Measurements from ENCODE around the gene CYBA. TPM values are rescaled to one million over a fixed set of nuclear protein-coding genes. Genes with fewer than 3 reads are reported as not detected.

CYBA gene
- total and polyA plus RNA-seq, 5 donors, result 53.9 to 101 (median 73.2) TPM

GRCh38 chr16:88626646-88627045 is 24.2 kb downstream of the CYBA start:
- DNase-seq, result no peak
- no peak for ATAC-seq
- H3K4me3 ChIP-seq (ENCODE audit: low read length), result no peak overlapping the region
- peaks cover 2% of the 10 kb centered on the region for H3K4me1 ChIP-seq (ENCODE audit: control insufficient read depth, insufficient read depth, low read length)
- WGBS, result 93% methylated on average over 9 of the region's 9 CpGs
- H3K27ac ChIP-seq (ENCODE audit: low read length), result no peak overlapping the region
- intact Hi-C loops (cut with DNase I), result no loop called here
- H3K27me3 ChIP-seq (ENCODE audit: control insufficient read depth, insufficient read depth), result no peaks in the 10 kb centered on the region
- H3K9me3 ChIP-seq (ENCODE audit: control insufficient read depth, low read length), result no peaks in the 10 kb centered on the region

- H3K27me3 ChIP-seq (ENCODE audit: control insufficient read depth, insufficient read depth), result no peaks in the 10 kb centered on the region
- ATAC-seq (no peak), DNase-seq (no peak)
- WGBS, result 85% methylated on average over 17 of the region's 17 CpGs
- intact Hi-C loops (cut with DNase I), result no loop called here
- no peaks in the 10 kb centered on the region for H3K9me3 ChIP-seq (ENCODE audit: control insufficient read depth, low read length)
- H3K27ac ChIP-seq (ENCODE audit: low read length), result no peak overlapping the region
- H3K4me3 ChIP-seq (ENCODE audit: low read length), result no peak overlapping the region
- H3K4me1 ChIP-seq (ENCODE audit: control insufficient read depth, insufficient read depth, low read length), result peaks cover 2% of the 10 kb centered on the region
These were observed 25.8 kb downstream of the CYBA start for GRCh38 chr16:88624977-88625576.

- ATAC-seq (no peak), DNase-seq (no peak)
- Histone ChIP-seq H3K27ac (ENCODE audit: low read length) (no peak overlapping the region), H3K4me3 (ENCODE audit: low read length) (no peak overlapping the region), H3K4me1 (ENCODE audit: control insufficient read depth, insufficient read depth, low read length) (peaks cover 4% of the 10 kb centered on the region), H3K9me3 (ENCODE audit: control insufficient read depth, low read length) (no peaks in the 10 kb centered on the region), H3K27me3 (ENCODE audit: control insufficient read depth, insufficient read depth) (no peaks in the 10 kb centered on the region)
- intact Hi-C loops (cut with DNase I), result no loop called here
- 94% methylated on average over 18 of the region's 18 CpGs for WGBS
These were observed 26.4 kb downstream of the CYBA start for GRCh38 chr16:88624481-88624880.

- no peak overlapping the region for H3K27ac ChIP-seq (ENCODE audit: low read length)
- peak in 1 of 3 donors; percentile 38 for DNase-seq
- 95% methylated on average over 13 of the region's 13 CpGs for WGBS
- H3K4me1 ChIP-seq (ENCODE audit: control insufficient read depth, insufficient read depth, low read length), result peaks cover 5% of the 10 kb centered on the region
- intact Hi-C loops (cut with DNase I), result no loop called here
- H3K27me3 ChIP-seq (ENCODE audit: control insufficient read depth, insufficient read depth), result no peaks in the 10 kb centered on the region
- no peak for ATAC-seq
- H3K9me3 ChIP-seq (ENCODE audit: control insufficient read depth, low read length), result no peaks in the 10 kb centered on the region
- no peak overlapping the region for H3K4me3 ChIP-seq (ENCODE audit: low read length)
These were observed 27.0 kb downstream of the CYBA start for GRCh38 chr16:88623858-88624257.

GRCh38 chr16:88622866-88623265 is 28.0 kb downstream of the CYBA start:
- intact Hi-C loops (cut with DNase I), result no loop called here
- DNase-seq (no peak), ATAC-seq (no peak)
- H3K9me3 ChIP-seq (ENCODE audit: control insufficient read depth, low read length), result no peaks in the 10 kb centered on the region
- H3K4me3 ChIP-seq (ENCODE audit: low read length), result no peak overlapping the region
- H3K27me3 ChIP-seq (ENCODE audit: control insufficient read depth, insufficient read depth), result no peaks in the 10 kb centered on the region
- WGBS, result 96% methylated on average over 29 of the region's 29 CpGs
- H3K4me1 ChIP-seq (ENCODE audit: control insufficient read depth, insufficient read depth, low read length), result peaks cover 6% of the 10 kb centered on the region
- no peak overlapping the region for H3K27ac ChIP-seq (ENCODE audit: low read length)

GRCh38 chr16:88622125-88622524 is 28.7 kb downstream of the CYBA start:
- peaks cover 6% of the 10 kb centered on the region for H3K4me1 ChIP-seq (ENCODE audit: control insufficient read depth, insufficient read depth, low read length)
- no peak for ATAC-seq
- 90% methylated on average over 19 of the region's 19 CpGs for WGBS
- no peaks in the 10 kb centered on the region for H3K9me3 ChIP-seq (ENCODE audit: control insufficient read depth, low read length)
- no peaks in the 10 kb centered on the region for H3K27me3 ChIP-seq (ENCODE audit: control insufficient read depth, insufficient read depth)
- peak in 1 of 3 donors; percentile 45 for DNase-seq
- H3K27ac ChIP-seq (ENCODE audit: low read length), result no peak overlapping the region
- no peak overlapping the region for H3K4me3 ChIP-seq (ENCODE audit: low read length)
- intact Hi-C loops (cut with DNase I), result no loop called here

- Histone ChIP-seq H3K4me3 (ENCODE audit: low read length) (no peak overlapping the region), H3K27ac (ENCODE audit: low read length) (no peak overlapping the region), H3K9me3 (ENCODE audit: control insufficient read depth, low read length) (no peaks in the 10 kb centered on the region), H3K27me3 (ENCODE audit: control insufficient read depth, insufficient read depth) (no peaks in the 10 kb centered on the region), H3K4me1 (ENCODE audit: control insufficient read depth, insufficient read depth, low read length) (peaks cover 10% of the 10 kb centered on the region)
- DNase-seq (no peak), ATAC-seq (no peak)
- intact Hi-C loops (cut with DNase I), result no loop called here
- 90% methylated on average over 14 of the region's 14 CpGs for WGBS
These were observed 30.7 kb downstream of the CYBA start for GRCh38 chr16:88619859-88620815.

- peaks cover 10% of the 10 kb centered on the region for H3K4me1 ChIP-seq (ENCODE audit: control insufficient read depth, insufficient read depth, low read length)
- H3K4me3 ChIP-seq (ENCODE audit: low read length), result no peak overlapping the region
- intact Hi-C loops (cut with DNase I), result no loop called here
- no peaks in the 10 kb centered on the region for H3K9me3 ChIP-seq (ENCODE audit: control insufficient read depth, low read length)
- DNase-seq, result peak in 1 of 3 donors; percentile 29
- H3K27me3 ChIP-seq (ENCODE audit: control insufficient read depth, insufficient read depth), result no peaks in the 10 kb centered on the region
- H3K27ac ChIP-seq (ENCODE audit: low read length), result peak overlapping the region; percentile 16
- 76% methylated on average over 19 of the region's 19 CpGs for WGBS
- no peak for ATAC-seq
These were observed 31.7 kb downstream of the CYBA start for GRCh38 chr16:88618956-88619667.

GRCh38 chr16:88618182-88618955 is 32.5 kb downstream of the CYBA start:
- Histone ChIP-seq H3K27me3 (ENCODE audit: control insufficient read depth, insufficient read depth) (no peaks in the 10 kb centered on the region), H3K4me1 (ENCODE audit: control insufficient read depth, insufficient read depth, low read length) (peaks cover 10% of the 10 kb centered on the region), H3K4me3 (ENCODE audit: low read length) (no peak overlapping the region), H3K27ac (ENCODE audit: low read length) (peak overlapping the region; percentile 14), H3K9me3 (ENCODE audit: control insufficient read depth, low read length) (no peaks in the 10 kb centered on the region)
- DNase-seq (no peak), ATAC-seq (no peak)
- intact Hi-C loops (cut with DNase I), result no loop called here
- WGBS, result 62% methylated on average over 20 of the region's 20 CpGs

- intact Hi-C loops (cut with DNase I), result no loop called here
- H3K4me3 ChIP-seq (ENCODE audit: low read length), result no peak overlapping the region
- ATAC-seq, result no peak
- no peak overlapping the region for H3K27ac ChIP-seq (ENCODE audit: low read length)
- DNase-seq, result no peak
- peaks cover 10% of the 10 kb centered on the region for H3K4me1 ChIP-seq (ENCODE audit: control insufficient read depth, insufficient read depth, low read length)
- 92% methylated on average over 20 of the region's 20 CpGs for WGBS
- no peaks in the 10 kb centered on the region for H3K9me3 ChIP-seq (ENCODE audit: control insufficient read depth, low read length)
- no peaks in the 10 kb centered on the region for H3K27me3 ChIP-seq (ENCODE audit: control insufficient read depth, insufficient read depth)
These were observed 33.4 kb downstream of the CYBA start for GRCh38 chr16:88617268-88618031.
